Lower leg skin (tissue), 4 donors: ENCODE results near the gene OGDH. TPM values are rescaled to one million over a fixed set of nuclear protein-coding genes. Genes with fewer than 3 reads are reported as not detected.

Experiments used
- DNase-seq, 2 donors: peaks; one replicate each; pipeline ENCODE4 v3.0.0-alpha.2; 2019; ENCODE audit warnings: low spot score in 2 of 2
- H3K4me3 ChIP-seq: fragments of 200-600 bp; sonication (generic); 2 replicates; pipeline ENCODE4 v1.5.1; 2017; ENCODE audit warnings: mild to moderate bottlenecking, low read depth; ENCODE audit not compliant: poor library complexity, severe bottlenecking
- POLR2A ChIP-seq, 2 donors: fragments of 450-650 bp; IDR thresholded peaks; one replicate each; pipeline ENCODE4 v1.6.1; 2016 to 2017; ENCODE audit warnings: antibody characterized with exemption in 2 of 2, mild to moderate bottlenecking in 1 of 2, moderate library complexity in 1 of 2
- WGBS, 2 donors: methylation state at CpG; one replicate each; pipeline ENCODE4 v1.1.5; 2018; 5-methylcytosine and 5-hydroxymethylcytosine counted together
- intact Hi-C: fragments of 100-400 bp; cut with DNase I; formaldehyde crosslinking; loops from one replicate; pipeline ENCODE4 v1.15.0; 2023; ENCODE audit warnings: low total_unique reads
- total RNA-seq, 4 donors: library from RNA; depleted of rRNA; stranded (reverse); fragments of >200 nt; gene quantifications; one replicate each; pipeline ENCODE4 v1.1.0, GENCODE V29; 2016
- TF ChIP-seq, protein P1 (sequence below), 3 donors: fragments of 450-650 bp; IDR thresholded peaks; one replicate each; pipeline ENCODE4 v1.5.1; 2016; ENCODE audit warnings: antibody characterized with exemption in 3 of 3, mild to moderate bottlenecking in 3 of 3, moderate library complexity in 2 of 3

The OGDH gene
- total RNA-seq, 4 donors from 2014 or later: 106 to 152 (median 126) TPM

DNA sequence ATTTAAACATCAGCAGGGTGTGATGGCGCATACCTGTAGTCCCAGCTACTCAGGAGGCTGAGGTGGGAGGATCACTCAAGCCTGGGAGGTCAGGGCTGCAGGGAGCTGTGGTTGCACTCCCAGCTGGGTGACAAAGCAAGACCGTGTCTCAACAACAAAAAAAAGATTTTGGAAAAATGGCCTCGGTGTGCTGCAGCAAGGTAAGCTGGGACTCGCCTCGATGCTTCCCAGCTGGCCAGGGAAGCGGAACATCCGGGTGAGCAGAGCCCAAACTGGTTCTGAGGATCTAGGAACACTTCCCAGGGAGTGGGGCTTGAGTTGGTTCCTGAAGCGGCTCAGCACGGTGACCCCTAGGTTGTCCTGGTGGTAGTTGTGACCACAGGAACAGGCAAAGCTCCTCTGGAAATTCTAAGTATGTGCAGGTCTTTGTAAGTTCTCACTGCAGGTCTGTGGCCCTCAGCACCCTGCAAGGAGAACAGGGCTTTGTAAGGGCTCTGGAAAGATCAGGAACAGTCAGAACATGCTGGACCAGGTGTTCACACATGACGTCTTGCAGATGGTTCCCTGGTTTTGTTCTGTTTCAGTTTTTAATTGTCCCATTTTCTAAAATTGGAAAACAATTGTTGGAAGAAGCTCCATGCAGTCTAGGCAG lies 103.6 kb downstream of the OGDH start:
- WGBS, 2 donors: 82 to 84% methylated on average over 10 of the region's 10 CpGs
- TF ChIP-seq, protein P1, sequence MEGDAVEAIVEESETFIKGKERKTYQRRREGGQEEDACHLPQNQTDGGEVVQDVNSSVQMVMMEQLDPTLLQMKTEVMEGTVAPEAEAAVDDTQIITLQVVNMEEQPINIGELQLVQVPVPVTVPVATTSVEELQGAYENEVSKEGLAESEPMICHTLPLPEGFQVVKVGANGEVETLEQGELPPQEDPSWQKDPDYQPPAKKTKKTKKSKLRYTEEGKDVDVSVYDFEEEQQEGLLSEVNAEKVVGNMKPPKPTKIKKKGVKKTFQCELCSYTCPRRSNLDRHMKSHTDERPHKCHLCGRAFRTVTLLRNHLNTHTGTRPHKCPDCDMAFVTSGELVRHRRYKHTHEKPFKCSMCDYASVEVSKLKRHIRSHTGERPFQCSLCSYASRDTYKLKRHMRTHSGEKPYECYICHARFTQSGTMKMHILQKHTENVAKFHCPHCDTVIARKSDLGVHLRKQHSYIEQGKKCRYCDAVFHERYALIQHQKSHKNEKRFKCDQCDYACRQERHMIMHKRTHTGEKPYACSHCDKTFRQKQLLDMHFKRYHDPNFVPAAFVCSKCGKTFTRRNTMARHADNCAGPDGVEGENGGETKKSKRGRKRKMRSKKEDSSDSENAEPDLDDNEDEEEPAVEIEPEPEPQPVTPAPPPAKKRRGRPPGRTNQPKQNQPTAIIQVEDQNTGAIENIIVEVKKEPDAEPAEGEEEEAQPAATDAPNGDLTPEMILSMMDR (IDR thresholded peaks at IDR 0.05): no peak
- TF ChIP-seq POLR2A (IDR thresholded peaks at IDR 0.05): no peak
- no peak for DNase-seq
- no peak overlapping the region for H3K4me3 ChIP-seq
- intact Hi-C loops: no loop called here

DNA sequence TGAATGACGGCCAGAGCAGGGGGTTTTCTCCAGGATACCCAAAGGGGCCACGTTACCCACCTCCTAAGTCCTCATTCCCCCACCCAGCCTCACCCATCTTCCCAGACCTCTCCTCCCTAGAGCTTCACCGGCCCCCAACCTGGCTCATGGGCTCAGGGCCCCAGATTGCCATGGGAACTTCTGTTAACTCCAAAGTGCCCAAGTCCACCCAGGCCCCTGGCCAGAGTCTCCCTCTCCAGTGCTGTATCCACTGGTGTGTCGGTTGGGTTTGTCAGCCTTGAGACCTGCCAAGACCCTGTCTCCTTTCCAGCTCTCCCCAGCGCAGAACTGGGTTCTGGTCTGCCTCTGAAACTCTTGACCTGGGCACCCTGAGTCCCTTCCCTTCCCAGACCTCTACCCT lies 105.1 kb downstream of the OGDH start:
- H3K4me3 ChIP-seq: no peak overlapping the region
- DNase-seq: no peak
- intact Hi-C loops: no loop called here
- no peak for TF ChIP-seq POLR2A (IDR thresholded peaks at IDR 0.05)
- TF ChIP-seq, protein P1 (IDR thresholded peaks at IDR 0.05): no peak
- 65 to 75% methylated on average over 5 of the region's 5 CpGs for WGBS, 2 donors

DNA sequence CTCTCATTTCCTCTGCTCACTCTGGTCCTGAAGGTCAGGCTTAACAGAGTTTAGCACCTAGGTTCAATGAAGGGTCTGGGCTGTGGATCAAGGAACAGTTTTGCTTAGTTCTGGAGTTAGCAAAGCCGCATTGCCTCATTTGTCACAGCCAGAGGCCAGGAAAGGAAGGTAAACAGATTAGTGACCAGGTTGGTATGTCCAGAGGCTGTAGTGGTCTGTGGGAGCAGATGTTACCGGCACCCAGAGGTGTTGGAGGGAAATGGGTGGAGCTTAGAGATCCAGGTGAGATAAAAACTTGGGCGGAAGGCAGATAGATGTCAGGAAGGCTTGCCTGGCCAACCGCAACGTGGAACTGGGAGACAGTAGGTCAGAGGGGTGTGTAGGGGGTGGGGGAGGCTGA lies 105.6 kb downstream of the OGDH start:
- intact Hi-C loops: no loop called here
- 35 to 44% methylated on average over 5 of the region's 5 CpGs for WGBS, 2 donors
- DNase-seq: no peak
- no peak overlapping the region for H3K4me3 ChIP-seq
- TF ChIP-seq, protein P1 (IDR thresholded peaks at IDR 0.05): no peak

DNA sequence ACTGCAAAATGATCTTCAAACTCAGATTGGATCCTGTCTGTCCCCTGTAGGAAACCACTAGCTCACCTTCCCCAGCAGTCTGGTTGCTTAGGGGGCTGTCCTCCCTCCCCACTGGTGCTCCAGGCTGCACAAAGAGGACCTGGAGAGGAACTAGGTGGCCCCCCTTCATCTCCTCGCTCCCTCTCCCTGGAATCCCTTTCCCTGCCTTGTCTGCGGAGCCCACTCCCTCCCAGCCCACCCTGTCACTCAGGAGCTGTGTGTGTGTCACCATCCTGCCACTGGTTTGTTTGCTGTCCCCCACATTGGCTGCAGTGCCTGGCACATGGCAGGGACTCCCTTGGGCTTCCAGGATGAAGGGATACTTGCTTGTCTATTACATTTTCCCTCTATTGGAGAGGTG lies 106.7 kb downstream of the OGDH start:
- WGBS, 2 donors: 82 to 89% methylated on average over 2 of the region's 2 CpGs
- intact Hi-C loops: no loop called here
- no peak overlapping the region for H3K4me3 ChIP-seq
- DNase-seq: no peak
- TF ChIP-seq POLR2A (IDR thresholded peaks at IDR 0.05): no peak
- TF ChIP-seq, protein P1 (IDR thresholded peaks at IDR 0.05): no peak

DNA sequence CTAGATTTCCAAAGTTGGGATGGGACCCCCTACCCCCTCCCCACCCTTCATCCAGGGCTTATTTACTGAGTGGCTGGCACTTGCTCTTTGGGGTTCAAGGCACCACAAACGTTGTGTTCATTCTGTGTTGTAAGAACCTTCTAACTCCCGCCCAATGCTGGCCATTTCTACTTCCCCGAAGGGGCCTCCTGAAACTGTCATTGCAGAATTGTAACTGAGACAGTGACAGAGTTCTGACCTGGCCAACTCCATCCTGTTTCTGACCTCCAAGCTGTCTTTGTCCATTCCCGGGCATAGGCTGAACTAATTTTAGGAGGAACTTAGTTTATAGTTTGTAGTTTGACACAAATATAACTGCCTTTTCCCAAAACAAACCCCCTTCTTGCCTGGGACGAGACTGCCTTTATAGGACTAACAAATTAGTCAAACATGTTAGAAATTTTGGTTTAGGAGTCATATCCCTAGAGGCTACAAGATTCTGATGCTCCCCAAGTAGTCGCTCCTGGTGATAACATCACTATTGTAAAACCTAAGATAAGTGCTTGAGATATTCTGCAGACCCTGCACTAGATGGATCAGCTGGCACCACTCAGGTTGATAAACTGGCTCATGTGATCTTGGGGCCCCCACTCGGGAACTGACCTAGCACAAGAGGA lies 107.4 kb downstream of the OGDH start:
- intact Hi-C loops: no loop called here
- H3K4me3 ChIP-seq: no peak overlapping the region
- TF ChIP-seq POLR2A (IDR thresholded peaks at IDR 0.05): no peak
- TF ChIP-seq, protein P1 (IDR thresholded peaks at IDR 0.05): no peak
- WGBS, 2 donors: 57 to 67% methylated on average over 7 of the region's 7 CpGs
- DNase-seq: no peak
